Measurements from ENCODE around the gene LRRC74A.
A peak's percentile ranks its signal among the peaks of the same experiment; 100 is the strongest.

LRRC74A gene

DNA sequence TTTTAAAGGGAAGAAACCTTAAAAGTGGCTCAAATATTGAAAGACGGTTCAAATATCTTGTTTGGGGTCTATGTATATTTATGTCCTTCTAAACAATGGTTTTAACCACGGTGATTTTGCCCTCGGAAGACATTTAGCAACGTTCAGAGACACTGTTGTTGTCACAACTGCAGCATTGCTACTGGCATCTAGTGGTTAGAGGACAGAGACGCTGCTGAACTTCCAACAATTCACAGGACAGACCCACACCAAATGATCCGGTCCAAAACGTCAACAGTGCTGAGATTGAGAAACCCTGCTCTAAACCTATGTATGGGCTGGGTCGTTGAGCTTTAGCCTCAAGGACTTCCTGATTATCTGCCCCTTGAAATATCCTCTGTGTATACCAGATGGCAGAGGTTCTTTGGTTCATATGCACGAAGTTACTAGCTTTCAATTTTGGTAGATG lies 15.2 kb upstream of the LRRC74A start:
- DNase-seq: no peak

DNA sequence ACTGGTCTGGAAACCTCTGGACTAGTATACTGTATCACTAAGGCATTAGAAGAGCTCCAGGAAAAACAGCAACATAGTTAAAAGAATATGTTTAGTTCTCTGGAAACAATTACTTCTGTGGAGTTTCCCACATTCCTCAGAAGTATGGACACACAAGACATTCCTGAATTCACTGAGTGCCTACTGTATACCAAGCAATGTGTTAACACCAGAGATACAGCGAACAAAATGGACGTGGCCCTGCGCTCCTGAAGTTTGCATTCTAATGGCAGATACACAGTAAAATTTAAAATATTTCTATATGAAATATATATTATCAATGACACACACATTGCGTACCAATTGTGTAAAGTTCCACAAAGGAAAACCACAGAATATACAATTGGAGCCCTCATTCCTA lies 14.6 kb upstream of the LRRC74A start:
- no peak for DNase-seq

DNA sequence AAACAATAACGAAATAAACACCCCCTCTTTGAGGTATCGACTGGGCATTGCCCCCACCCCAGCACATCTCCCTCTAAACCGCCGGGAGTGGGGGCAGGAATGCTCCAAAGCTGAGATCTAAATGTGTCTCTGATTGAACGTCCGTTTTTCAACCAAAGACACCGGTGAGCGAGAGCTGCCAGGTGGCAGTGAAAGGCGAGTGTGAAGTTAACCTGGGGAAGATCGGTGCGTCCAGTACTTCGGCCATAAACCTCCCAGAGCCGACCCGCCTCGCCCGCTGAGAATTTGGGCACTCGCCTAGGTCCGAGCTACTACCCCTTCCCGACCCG lies 14.2 kb upstream of the LRRC74A start:
- no peak for DNase-seq

DNA sequence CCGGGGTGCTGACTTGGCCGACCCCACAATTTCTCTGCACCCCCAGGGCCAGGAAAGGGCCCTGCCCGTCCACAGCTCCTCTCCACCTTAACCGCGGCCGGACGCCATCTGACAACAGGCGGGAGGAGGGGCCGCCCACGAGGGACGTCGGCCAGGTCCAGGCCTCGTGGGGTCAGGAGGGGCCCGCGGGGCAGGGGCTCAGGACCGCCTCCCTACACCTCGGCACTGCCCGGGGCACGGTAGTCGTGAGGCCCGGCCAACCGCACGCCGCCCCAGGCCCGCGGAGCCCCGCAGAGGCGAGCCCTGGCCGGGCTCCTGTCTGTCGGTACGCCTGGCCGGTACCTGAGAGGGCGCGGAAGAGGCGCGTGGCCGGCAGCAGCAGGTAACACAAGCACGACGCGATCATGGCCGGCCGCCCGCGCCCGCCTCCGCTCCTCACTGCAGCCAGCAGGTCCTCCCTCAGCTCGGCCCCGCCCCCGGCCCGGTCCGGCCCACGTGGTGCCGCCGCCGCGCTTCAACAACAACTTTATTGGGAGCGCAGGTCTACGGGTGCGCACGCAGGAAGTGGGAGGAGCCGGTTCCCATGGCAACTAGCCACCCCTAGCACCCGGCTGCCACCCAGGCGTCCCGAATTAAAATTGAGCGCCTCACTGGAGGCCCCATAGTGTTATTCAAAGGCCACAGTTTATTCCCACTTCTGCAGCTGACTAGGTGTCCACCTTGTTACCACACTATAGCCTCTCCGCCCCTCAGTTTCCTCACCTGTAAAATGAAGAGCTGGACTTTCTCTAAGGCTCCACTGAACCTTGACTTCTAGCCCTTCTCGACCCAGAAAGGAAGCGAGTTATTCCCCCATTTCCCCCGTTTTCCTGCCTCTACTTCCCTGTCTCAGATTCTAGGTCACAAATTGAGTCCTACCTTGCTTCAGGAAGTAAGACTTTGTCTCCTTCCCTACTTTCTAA lies 13.5 kb upstream of the LRRC74A start, which contains the start of gene ANGEL1:
Gene ANGEL1 (minus strand): TSS at position 461 of the 962 bp plus-strand sequence. CDS start 55 bp downstream, at position 406.
- DNase-seq: peak; percentile 99

DNA sequence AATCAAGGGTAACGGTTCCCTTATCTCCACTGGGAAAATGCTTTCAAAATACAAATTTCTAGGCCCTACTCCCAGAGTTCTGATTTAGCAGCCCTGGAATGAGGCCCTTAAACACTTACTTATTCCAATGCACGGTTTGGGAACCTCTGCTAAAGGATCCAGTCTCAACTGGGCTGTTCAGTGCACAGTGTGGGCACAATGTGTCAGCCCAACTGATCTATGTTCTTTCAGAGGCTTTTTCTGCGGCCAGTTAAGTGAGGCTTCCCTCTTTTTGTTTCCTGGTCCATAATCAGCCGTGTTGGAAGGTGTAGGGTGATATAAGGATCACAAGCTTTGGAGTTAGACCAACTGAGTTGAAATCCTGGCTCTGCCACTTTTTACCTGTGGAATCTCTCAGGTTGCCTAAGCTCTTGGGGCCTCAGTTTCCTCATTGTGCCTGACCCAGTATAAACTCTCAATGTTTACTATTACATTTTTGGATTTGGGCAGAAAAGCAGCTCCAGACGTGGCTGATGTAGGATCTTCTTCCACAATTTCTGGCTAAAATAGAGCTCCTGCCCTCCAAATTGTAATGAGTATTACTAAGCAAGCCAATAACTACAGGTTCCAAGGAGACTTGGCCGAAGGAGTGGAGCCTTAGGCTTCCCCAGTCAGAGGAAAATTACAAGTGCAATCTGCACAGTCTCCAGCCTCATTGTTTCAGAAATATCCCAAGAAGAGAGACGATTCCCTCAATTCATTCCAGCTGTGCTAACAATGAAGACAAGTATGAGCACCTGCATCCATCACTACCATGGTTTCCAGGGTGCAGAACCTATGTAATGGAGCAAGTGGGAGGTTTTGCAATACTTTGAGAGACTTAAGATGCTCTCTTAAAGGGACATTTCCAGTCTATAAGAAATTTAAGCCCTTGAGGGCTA lies 11.2 kb upstream of the LRRC74A start:
- no peak for DNase-seq

DNA sequence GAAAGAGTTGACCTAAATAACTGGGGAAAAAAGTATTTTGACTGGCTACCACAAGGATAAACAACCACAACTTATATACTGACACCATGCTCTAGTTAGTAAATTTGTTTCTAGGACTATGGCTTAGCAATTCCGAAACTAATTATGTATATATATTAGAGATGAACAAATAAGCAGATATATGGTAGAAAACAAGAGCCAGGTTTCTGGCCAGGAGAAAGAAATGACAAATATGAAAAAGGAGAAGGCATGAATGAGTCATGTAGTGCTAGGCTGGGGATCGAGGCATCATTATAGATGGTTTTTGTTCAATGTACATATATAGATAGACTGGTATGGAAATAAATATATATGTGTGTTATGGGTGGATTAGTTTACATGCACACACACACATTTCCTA lies 5.5 kb upstream of the LRRC74A start:
- no peak for DNase-seq

DNA sequence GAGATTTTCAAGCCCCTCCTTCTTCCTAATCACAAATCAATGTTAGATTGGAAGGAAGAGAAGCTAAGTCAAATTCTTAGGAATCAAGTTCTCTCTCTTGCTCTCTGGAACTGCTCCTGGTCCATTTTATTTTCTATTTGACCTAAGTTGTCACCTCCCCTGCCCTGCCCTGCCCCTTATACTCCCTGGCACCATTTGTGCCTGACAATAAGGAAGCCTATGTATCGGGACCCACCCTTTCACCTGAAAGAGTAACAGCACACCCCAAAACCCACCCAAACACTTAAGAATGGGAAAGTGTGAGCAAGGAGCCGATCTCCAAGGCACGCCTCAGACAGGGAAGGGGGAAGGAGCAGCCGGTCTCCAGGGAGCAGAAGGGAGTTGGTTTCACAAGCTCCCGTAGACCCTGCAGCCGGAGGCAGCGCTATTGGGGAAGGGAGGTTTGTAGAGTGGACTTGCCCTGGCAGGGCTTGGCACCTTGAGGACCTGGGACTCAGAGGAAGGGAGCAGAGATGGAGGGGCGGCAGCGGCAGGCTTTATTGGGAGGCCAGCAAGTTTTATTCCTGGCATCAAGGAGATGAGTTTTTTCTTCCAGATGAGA lies 1.6 kb downstream of the LRRC74A start:
- DNase-seq: no peak

DNA sequence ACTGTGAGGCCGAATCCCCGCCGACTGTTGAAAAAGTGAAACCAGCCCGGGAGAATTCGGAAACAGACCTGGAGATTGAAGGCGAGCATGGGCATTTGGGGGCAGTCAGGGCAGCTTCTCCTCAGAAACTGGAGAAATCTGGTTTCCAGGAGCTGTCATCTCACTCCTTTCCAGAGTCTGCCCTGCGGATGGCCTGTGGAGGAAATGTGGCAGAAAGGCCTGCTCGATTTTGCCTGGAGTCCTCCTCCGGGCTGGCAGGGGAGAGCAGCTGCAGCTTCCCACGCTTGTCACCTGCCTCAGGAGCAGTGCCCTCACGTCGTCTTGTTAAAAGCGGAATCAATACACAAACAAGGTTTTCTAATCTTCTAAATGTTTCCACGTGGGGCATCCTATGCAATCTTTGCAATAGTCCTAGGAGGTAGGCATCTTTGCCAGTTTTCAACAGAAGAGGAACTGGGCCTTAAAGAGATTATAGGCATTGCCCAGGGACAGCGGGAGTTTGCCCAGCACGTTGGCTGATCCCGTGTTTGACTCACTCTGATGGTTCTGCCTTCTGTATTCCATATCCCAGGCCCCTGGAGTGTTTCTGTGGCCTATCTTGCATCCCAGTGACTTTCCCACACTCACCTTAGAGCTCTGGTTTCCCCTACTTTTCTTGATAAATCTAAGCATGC lies 2.3 kb downstream of the LRRC74A start:
- no peak for DNase-seq

DNA sequence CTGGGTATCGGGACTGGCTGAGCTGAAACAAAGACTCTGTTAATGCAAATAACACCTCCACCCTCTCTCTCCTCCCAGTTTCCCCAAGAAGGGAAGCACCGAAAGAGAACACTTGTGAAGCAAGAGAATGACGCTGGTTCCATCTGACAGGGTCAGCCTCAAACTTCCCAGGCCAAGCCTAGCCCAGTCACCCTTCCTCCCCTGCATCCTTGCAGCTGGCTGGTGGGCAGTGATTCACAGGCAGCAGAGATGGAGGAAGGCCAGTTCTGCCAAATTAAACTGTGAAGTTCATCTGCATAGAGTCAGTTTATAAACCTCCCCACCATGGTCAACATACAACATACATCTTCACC lies 2.8 kb downstream of the LRRC74A start:
- no peak for DNase-seq

DNA sequence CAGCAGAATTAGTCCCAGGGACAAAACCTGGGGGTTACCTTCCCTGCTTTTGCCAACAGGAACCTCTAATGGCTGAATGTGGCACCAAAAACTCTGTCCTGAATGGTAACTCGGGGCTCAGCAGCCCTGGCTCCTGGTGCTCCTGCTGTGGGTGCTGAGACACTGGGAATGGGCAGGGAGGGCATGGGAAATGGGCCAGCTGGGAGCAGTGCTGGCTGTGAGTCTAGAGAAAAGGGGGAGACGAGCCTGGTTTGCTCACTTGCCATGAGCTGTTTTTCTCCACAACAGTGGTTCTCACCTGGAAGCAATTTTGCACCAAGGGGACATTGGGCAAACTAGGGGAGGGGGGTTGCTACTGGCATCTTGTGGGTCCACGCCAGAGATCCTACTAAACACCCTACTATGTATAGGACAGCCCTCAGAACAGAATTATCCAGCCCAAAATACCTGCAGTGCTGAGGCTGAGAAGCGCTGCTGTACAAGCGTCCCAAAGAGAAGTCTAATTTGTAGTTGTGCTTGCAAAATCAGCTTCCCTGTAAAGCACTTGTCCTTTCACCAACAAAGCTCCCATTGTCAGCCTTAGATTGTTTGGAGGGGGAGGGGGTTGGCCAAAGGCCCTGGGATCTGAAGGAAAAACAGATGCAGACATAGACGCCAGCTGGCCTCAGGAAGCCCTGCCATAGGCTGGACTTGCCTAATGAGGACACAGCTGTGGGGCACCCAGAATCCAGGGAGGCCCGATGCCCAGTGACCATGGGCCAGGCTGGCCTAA lies 3.6 kb downstream of the LRRC74A start:
- DNase-seq: no peak

DNA sequence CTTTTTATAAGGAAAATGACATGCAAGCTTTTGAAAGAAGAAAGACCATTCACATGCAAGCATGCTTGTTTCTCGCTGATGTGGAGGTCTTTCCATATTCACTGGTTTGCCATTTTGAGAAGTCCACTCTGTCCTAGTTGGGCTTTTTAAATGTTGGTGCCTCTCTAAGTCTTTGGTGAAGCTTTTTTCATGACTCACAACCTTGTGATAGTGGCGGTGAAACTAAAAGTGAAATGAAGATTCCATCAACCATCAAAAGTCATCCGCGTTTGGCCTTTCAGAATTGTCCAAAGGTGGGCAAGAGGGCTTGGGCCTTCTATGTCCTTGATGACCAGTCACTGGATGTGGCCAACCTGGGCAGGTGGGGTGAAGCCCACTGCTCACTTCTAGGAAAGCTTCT lies 4.3 kb downstream of the LRRC74A start:
- no peak for DNase-seq

DNA sequence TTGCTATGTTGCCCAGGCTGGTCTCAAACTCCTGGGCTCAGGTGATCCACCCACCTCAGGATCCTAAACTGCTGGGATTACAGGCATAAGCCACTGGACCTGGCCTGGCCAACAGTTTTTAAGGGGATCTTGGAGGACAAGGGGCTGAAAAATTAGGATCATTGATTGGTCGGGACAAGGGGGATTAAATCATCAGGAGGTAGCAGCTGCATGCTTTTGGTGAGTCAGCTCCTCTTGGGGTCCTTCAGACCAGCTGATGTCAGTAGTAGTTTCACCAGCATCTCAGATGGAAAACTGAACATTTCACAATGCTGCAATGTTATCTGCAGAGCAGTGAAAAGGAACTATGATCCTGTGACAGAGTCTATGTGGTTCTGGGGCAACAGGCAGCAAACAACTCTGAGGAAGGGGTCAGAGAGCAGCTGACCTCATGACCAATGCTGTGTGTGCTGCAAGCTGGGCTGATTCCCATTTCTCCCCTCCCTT lies 6.3 kb downstream of the LRRC74A start:
- DNase-seq: no peak

DNA sequence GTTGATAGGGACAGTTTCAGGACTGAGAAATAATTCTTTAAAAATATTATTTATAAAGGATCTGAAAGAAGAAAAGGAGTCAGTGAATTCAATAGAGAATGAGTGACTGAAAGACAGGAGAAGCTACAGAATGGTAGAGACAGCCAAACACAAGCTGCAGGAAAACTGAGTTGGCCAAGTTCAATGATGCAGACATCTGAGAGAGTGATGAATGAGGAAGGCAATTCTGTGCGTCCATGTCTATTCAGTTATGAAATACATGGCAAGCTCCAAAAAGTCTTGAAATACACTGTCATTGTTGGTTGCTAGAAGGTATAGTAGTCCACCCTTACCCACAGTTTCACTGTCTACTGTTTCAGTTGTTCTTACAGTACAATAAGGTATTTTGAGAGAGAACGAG lies 6.8 kb downstream of the LRRC74A start:
- DNase-seq: no peak

DNA sequence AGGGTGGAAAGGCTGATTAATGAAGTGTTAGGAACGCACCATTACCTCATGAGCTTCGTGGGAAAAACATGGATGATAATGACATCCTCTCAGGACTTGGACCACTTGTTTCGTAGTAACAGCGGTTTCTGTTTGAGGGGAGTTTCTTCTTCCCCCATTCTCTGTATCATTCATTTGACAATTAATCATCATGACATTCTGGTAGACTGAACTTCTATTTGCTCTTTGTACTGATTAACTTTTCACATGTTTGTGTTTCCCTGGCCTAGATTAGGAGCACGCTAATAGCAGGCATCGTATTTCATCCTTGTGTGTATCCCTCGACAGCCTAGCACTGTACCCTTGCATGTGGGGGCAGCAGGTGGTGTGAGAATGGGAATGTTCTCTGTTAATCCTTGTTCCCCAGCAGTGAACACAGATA lies 8.0 kb downstream of the LRRC74A start:
- DNase-seq: no peak

DNA sequence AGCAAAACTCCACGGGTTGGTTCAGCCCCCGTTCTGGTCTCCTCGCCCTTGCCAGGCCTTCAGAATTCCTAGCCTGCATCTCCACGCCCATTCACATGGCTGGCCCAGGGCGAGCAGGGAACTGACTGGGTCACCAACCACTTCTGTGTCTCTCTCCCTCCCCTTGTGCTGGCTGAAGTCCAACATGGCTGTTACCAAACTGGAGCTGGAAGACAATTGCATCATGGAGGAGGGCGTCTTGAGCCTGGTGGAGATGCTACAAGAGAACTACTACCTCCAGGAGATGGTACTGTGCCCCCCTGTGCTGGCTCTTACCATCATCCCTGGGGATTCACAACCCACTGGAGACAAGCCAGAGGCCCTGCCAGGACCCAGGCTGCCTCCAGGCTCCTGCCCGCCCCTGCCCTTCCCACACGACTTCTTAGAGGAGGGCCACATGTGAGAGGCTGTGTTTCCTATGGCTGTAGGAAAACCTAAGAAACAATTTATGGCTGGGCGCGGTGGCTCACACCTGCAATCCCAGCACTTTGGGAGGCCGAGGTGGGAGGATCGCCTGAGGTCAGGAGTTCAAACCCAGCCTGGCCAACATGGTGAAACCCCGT lies 9.9 kb downstream of the LRRC74A start:
- no peak for DNase-seq

DNA sequence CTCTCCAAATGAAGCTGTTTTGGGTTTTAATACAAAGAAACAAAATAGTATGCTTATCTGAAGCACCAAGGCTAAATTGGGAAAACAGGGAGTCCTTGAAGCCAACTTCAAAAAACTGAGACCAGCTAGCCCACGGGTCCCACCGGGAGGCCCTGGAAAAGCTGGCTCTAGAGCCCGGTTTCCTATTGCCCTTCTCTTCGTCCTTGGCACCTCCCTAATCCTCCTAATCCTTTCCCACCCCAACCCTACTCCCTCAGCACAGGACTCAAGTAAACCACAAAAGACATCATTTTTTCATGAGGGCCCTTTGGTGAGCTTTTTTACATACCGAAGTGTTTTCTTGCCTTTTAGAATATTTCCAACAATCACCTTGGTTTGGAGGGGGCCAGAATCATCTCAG lies 11.3 kb downstream of the LRRC74A start:
- DNase-seq: no peak

DNA sequence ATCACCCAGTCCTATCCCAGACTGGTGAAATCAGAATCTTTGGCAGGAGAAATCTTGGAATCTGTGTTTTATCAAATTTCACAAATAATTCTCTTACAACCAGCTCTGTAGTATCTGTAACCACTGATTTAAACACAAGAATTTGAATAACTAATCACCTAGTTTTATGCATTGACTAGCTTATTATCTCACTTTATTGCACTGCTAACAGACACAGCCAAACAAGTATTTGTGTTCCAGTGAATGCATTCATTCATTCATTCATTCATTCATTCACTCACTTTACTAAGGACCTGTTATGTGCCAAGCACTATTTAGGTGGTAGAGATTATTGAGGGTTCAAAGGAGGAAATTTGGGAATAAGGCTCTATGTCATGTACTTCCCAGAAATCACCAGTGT lies 16.2 kb downstream of the LRRC74A start:
- DNase-seq: no peak

DNA sequence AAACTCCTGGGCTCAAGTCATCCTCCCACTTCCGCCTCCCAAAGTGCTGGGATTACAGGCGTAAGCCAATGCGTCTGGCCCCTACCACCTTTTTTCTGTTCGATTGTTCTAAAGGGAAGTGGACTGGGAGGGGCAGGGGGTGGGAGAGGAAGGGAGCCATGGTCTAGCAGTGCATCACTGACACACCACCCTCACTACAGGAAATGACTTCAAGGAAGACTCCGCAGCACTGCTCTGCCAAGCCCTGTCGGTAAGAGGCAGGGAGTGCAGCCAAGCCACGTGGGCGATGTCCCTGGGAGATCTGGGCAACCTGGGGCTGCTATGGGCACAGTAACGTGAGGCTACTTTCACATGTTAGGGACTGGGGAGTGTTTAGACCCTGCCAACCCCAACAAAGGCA lies 18.0 kb downstream of the LRRC74A start:
- DNase-seq: peak; percentile 79

DNA sequence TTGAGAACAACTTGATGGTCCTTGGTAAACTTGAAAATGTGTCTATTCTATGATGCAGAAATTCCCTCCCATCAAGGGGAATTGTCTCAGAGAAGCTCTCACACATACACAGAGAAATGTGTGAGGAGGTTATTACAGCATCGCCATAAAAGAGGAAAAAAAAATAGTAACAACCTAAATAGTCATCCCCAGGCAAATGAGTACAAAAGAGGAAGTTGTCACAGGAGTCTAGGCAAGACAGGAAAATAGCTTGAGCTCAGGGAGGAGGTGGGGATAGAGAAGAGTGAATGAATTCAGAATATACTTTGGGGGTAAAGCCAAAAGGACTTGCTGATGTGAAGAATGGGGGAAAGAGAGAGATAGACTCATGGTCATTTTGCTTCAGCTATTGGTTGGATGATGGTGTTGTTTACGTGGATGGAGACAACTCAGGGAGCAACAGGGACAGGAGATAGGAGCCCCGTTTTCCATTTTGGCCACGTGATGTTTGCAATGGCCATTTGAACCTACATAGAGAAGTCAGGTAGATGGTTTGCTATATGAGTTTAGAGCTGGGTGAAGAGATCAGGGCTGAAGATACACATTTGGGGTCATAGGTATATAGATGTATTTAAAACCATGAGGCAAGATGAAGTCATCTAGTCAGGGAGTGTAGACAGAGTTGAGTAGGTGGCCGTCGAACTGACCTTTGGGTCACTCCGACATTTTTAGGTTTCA lies 20.3 kb downstream of the LRRC74A start:
- DNase-seq: no peak

DNA sequence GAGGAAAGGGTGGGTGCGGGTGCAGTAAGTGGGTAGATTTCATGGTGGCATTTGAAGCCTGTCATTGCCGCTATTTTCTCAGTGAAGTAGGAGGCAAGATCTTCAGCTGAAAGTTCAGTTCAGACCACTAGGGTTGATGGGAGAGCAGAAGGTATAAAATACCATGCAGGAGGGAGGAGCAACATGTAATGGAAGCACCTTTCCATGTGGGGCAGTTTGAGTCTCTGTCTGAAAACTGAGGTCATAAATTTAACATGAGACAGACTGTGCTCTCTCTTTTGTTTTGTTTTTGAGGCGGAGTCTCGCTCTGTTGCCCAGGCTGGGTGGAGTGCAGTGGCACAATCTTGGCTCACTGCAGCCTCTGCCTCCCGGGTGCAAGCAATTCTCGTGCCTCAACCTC lies 22.7 kb downstream of the LRRC74A start:
- DNase-seq: no peak

DNA sequence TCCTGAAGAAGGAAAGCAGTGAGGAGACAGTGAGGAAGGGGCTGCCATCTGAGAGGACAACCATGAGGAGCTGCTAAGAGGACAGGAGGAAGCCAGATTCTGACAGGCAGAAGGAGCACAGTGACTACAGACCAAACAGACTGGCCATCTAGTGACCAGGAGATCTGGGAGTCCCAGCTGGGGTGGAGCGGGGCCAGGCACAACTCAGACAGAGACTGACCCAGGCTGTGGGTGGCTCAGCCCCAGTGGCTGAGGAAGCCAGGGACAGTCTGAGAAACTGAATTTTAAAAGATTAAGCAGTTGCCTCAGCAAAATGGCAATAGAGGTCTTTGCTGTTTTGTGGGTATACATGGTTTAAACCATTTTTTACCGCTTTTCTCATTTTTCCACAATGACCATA lies 28.9 kb downstream of the LRRC74A start:
- DNase-seq: no peak
